ENCODE data around the gene ZNF112. TPM values are rescaled to one million over a fixed set of nuclear protein-coding genes. Genes with fewer than 3 reads are reported as not detected.

Gene ZNF112
- 1.8 to 2.7 TPM (median 2.4 TPM) in 5 replicates for total RNA-seq (2022; extraction: Qiagen RNA extraction; ENCODE audit: low read depth)

DNA sequence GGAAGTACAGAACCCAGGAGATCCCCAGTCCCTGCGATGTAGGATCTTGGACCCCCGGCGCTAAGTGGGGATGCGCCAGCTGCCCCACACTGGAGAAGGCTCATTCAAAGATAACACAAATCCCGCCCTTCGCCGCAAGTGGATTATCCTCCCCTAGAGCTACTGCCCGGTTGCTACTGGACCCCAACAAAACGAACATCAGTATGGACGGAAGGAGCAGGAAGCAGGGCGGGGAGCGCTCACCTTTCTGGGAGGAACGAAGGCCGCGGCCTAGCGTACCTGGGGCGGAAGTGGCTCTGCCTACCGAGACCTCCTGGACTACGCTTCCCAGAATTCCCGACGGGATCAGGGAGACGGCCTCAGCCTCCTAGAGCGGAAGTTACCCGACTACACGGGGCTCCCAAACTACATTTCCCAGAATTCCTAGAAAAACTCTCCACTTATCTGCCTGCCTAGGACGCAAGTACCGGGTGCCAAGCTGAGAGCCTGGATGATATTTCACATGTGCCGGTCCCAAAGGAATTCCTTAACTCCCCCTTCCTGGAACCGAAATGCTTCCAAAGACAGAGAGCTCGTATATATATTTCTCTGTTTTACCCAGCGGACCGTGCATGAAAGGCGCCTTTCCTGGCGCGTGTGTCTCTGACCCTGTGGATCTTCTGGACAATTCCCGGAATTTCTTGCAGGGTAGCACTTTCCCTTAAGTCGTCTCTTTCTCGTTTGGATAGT lies at the start of gene ZNF112:
TSS of gene ZNF112 (minus strand) at position 298 of the 729 bp plus-strand sequence. CDS start 16,141 bp downstream, outside the sequence.

DNA sequence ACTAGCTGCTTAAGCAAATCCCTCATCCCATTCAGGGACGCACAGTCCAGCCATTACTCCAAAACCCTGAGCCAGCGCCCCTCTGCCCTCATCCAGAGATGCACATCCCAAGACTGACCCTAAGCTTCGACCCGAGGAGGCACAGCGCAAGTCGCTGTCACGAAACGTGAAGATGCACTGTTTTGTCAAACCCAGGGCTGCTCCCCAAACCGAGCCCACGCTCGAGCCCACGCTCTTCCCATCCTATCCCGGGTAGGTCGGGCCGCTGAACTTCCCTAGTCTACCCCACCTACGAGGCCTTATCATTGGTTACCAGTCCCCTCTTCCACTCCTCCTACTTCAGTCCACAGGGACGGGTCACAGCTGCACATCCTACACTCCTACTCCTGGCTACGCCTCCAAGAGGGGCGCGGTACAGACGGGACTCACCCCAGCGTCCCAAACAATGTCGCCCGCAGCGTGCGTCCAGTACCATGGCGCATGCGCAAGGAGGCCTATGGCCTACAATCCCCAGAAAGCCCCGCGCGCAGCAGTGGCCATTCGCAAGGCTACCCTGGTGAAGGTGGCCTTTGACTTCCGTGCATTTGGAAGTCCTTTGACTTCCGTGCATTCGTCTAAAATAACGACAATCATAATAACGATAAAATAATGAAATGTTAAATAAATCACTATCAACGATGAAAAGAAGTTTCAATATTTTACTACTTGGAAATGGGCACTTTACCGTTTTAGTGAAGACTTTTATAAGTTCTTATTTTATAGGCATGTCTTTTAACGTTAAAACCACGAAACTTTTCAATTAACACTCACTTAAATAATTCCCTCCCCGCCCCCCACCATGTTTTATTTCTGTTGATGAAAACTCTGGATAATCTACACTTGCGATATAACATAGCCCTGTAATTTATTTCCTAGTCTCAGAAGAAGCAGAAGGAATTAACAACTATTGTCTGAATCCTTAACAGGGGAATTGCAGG lies 44.9 kb upstream of the ZNF112 start, which contains the start of gene ZNF285:
TSS of gene ZNF285 (minus strand) at position 470 of the 977 bp plus-strand sequence. CDS start 4,395 bp downstream, outside the sequence.

DNA sequence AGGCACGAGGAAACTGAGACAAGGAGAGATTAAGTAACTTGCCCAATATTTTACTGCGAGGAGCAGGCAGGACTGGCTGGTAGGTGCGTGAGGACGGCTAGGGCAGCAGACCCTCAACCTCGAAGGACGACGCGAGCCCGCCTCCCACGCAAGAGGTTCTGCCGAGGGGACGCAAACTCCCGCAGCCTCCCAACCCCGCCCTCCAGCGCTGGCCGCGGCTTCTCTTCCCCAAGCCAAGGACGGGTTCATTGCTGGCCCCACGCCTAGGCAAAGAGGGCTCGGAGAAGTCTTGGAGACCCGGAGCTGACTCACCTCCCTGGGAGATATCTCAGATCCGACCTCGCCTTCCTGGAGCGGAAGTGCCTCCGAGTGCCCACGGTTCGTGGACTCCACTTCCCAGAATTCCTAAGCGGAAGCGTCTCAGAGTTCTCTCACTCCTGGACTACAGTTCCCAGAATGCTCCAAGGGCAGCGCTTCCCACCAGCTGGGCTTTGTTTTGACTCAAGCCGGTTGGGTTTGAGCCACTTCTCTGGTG lies 51.8 kb downstream of the ZNF112 start, which contains the start of gene ZNF235:
TSS of gene ZNF235 (minus strand) at position 367 of the 535 bp plus-strand sequence. CDS start 1,621 bp downstream, outside the sequence.

Other genes starting within 250 kb of the ZNF112 start
- gene ZNF225, start 243.3 kb downstream of the ZNF112 start, total RNA-seq (2022; extraction: Qiagen RNA extraction; ENCODE audit: low read depth) = 2.0 to 4.0 TPM (median 3.0 TPM) in 5 replicates
- gene ZNF234, start 215.1 kb downstream of the ZNF112 start, total RNA-seq (2022; extraction: Qiagen RNA extraction; ENCODE audit: low read depth) = 2.1 to 3.0 TPM (median 2.3 TPM) in 5 replicates
- 18.8 to 23.0 TPM (median 21.0 TPM) in 5 replicates for gene ZNF226, start 191.6 kb downstream of the ZNF112 start, total RNA-seq (2022; extraction: Qiagen RNA extraction; ENCODE audit: low read depth)
- 9.7 to 14.0 TPM (median 10.1 TPM) in 5 replicates for gene ZNF227, start 144.1 kb downstream of the ZNF112 start, total RNA-seq (2022; extraction: Qiagen RNA extraction; ENCODE audit: low read depth)
- 0.39 to 0.61 TPM (median 0.47 TPM) in 5 replicates for gene ZNF233, start 96.8 kb downstream of the ZNF112 start, total RNA-seq (2022; extraction: Qiagen RNA extraction; ENCODE audit: low read depth)
- gene ZNF235, start 51.7 kb downstream of the ZNF112 start, total RNA-seq (2022; extraction: Qiagen RNA extraction; ENCODE audit: low read depth) = 2.0 to 3.5 TPM (median 3.3 TPM) in 5 replicates
- 1.7 to 2.5 TPM (median 2.4 TPM) in 5 replicates for gene ZNF285, start 44.9 kb upstream of the ZNF112 start, total RNA-seq (2022; extraction: Qiagen RNA extraction; ENCODE audit: low read depth)
- gene ZNF229, start 91.8 kb upstream of the ZNF112 start, total RNA-seq (2022; extraction: Qiagen RNA extraction; ENCODE audit: low read depth) = 2.3 to 3.4 TPM (median 3.0 TPM) in 5 replicates
- gene ZNF180, start 143.8 kb upstream of the ZNF112 start, total RNA-seq (2022; extraction: Qiagen RNA extraction; ENCODE audit: low read depth) = 8.0 to 9.3 TPM (median 8.1 TPM) in 5 replicates
- gene CEACAM20, start 173.0 kb upstream of the ZNF112 start, total RNA-seq (2022; extraction: Qiagen RNA extraction; ENCODE audit: low read depth) = 0.10 TPM in 1 of 5 replicates, not detected in the others

Data from A549 treated with GW870086 at 1 μM for 4 hours (cell line).